Body of pancreas (tissue), 4 donors: ENCODE results near the gene PRG2.

Experiments
- POLR2A ChIP-seq, 3 donors: fragments of 450-650 bp; IDR thresholded peaks; one replicate each; pipeline ENCODE4 v1.6.1; 2016; ENCODE audit warnings: antibody characterized with exemption in 3 of 3, mild to moderate bottlenecking in 2 of 3
- TF ChIP-seq, protein P1 (sequence below), 7 experiments: fragments of 450-650 bp in 4 of 7; fragments of 200-600 bp in 3 of 7; sonication (generic) in 3 of 7; IDR thresholded peaks; one replicate each; pipeline ENCODE4 v1.5.1; 2016 to 2019; ENCODE audit warnings: antibody characterized with exemption in 7 of 7

GRCh38 chr11:57380975-57381374 is 9.5 kb downstream of the PRG2 start, which contains the start of gene PRG3:
- TF ChIP-seq, protein P1, sequence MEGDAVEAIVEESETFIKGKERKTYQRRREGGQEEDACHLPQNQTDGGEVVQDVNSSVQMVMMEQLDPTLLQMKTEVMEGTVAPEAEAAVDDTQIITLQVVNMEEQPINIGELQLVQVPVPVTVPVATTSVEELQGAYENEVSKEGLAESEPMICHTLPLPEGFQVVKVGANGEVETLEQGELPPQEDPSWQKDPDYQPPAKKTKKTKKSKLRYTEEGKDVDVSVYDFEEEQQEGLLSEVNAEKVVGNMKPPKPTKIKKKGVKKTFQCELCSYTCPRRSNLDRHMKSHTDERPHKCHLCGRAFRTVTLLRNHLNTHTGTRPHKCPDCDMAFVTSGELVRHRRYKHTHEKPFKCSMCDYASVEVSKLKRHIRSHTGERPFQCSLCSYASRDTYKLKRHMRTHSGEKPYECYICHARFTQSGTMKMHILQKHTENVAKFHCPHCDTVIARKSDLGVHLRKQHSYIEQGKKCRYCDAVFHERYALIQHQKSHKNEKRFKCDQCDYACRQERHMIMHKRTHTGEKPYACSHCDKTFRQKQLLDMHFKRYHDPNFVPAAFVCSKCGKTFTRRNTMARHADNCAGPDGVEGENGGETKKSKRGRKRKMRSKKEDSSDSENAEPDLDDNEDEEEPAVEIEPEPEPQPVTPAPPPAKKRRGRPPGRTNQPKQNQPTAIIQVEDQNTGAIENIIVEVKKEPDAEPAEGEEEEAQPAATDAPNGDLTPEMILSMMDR (IDR thresholded peaks at IDR 0.05) = no peak
- TF ChIP-seq POLR2A (IDR thresholded peaks at IDR 0.05) = no peak
